Heart left ventricle (tissue), 16 donors: ENCODE results near the gene DYNLT1. TPM values are rescaled to one million over a fixed set of nuclear protein-coding genes. Genes with fewer than 3 reads are reported as not detected.
"Not testable (repeated sequence)": the region's sequence is repeated elsewhere in the genome, so short reads cannot be mapped to it uniquely, and the experiment has no call there.

Experiments
- ATAC-seq, 4 donors: fragments of 200-7000 bp; cut with Tn5 transposase; one replicate each; pipeline ENCODE4 v1.9.1; 2020 to 2022; ENCODE audit warnings: moderate library complexity in 4 of 4, mild to moderate bottlenecking in 3 of 4, moderate number of reproducible peaks in 1 of 4
- DNase-seq, 5 donors: peaks; one replicate each; pipeline ENCODE4 v3.0.0-alpha.2; 2020
- H3K27ac ChIP-seq, 12 donors: fragments of 200-600 bp; sonication (generic) in 4 of 12; one replicate each; pipeline versions ENCODE4 v1.5.0 to v1.8.0; 2016 to 2022; ENCODE audit warnings: mild to moderate bottlenecking in 2 of 12
- H3K27me3 ChIP-seq, 9 donors: fragments of 200-600 bp; sonication (generic) in 2 of 9; one replicate each; pipeline versions ENCODE4 v1.5.1 to v1.8.0; 2016 to 2022; ENCODE audit warnings: mild to moderate bottlenecking in 3 of 9
- H3K36me3 ChIP-seq, 9 donors: fragments of 200-600 bp; sonication (generic) in 2 of 9; one replicate each; pipeline versions ENCODE4 v1.5.0 to v1.8.0; 2018 to 2022; ENCODE audit warnings: mild to moderate bottlenecking in 2 of 9
- H3K4me1 ChIP-seq, 12 donors: fragments of 200-600 bp; sonication (generic) in 4 of 12; one replicate each; pipeline versions ENCODE4 v1.5.0 to v1.8.0; 2016 to 2022; ENCODE audit warnings: mild to moderate bottlenecking in 3 of 12
- H3K4me3 ChIP-seq, 12 donors: fragments of 200-600 bp; sonication (generic) in 4 of 12; one replicate each; pipeline versions ENCODE4 v1.5.0 to v1.8.0; 2017 to 2022; ENCODE audit warnings: mild to moderate bottlenecking in 9 of 12, moderate library complexity in 4 of 12
- H3K9me3 ChIP-seq, 12 donors: fragments of 200-600 bp; sonication (generic) in 4 of 12; one replicate each; pipeline versions ENCODE4 v1.5.0 to v1.8.0; 2016 to 2022; ENCODE audit warnings: mild to moderate bottlenecking in 1 of 12
- POLR2A ChIP-seq, 2 donors: fragments of 450-650 bp; IDR thresholded peaks; one replicate each; pipeline ENCODE4 v1.6.1; 2017; ENCODE audit warnings: antibody characterized with exemption in 2 of 2, mild to moderate bottlenecking in 2 of 2, moderate library complexity in 2 of 2
- WGBS, 4 donors: extraction: QIAGEN DNeasy Blood & Tissue Kit in 2 of 4; methylation state at CpG; one replicate each; pipeline versions ENCODE4 v1.1.5 to v1.1.7; 2013 to 2018; 5-methylcytosine and 5-hydroxymethylcytosine counted together
- intact Hi-C, 10 donors: fragments of 100-400 bp; cut with DNase I; formaldehyde crosslinking; loops; one replicate each; pipeline versions ENCODE4 v1.11.1 to v1.14.2; 2022
- polyA plus RNA-seq, 2 donors: library from polyadenylated mRNA; stranded (reverse); fragments of 200-250 nt; gene quantifications; one replicate each; pipeline ENCODE4 v1.2.3, GENCODE V29; 2013
- total RNA-seq, 9 donors: library from RNA; depleted of rRNA in 2 of 9; stranded (reverse); fragments of >200 nt in 2 of 9; fragmentation: NEBNext Ultra II Directional in 3 of 9; extraction: Animal tissue kit (Norgen Biotek cat#: 25700) in 3 of 9; gene quantifications; one replicate each; pipeline versions ENCODE4 v1.1.0 to v1.2.4, GENCODE V29; 2016 to 2023
- TF ChIP-seq, protein P1 (sequence below), 12 donors: fragments of 200-600 bp; sonication (generic) in 4 of 12; IDR thresholded peaks; one replicate each; pipeline versions ENCODE4 v1.5.0 to v1.8.0; 2018 to 2022; ENCODE audit warnings: antibody characterized with exemption in 12 of 12, mild to moderate bottlenecking in 5 of 12
- donor health status: ischemic (EF 13 %, LVEDD 7.1; RV severe dilation, severe dysfunction).
- donor health status: healthy with polysubstance abuse.
- donor health status: DM: no; HTN: yes; CAD: no.
- donor health status: DM: no; HTN: no; CAD: no.
- donor health status: ischemic (EF 25% LVEDD 6.9; RV normal size, moderate dysfunction).
- donor health status: ischemic (EF 25% LVEDD 5.7; RV mildly dilated, moderate dysfunction).
- donor health status: healthy.
- donor health status: DM: yes; HTN: yes; CAD: no.
- donor health status: ischemic (EF 35%, LVEDD 5.7; RV mildly dilated, moderate dysfunction).
- donor health status: nonischemic (EF 11% LVEDD 7.7; RV severe dilation, severe dysfunction).
- donor health status: DM: yes; HTN: yes; CAD: no.
- donor health status: PGD.
- donor health status: ischemic (EF 29% LVEDD 5.4; RV normal size, mild dysfunction).
- donor health status: nonischemic (EF 23%, LVEDD 6.1; RV moderate dilation, normal function).

DYNLT1 gene
- total and polyA plus RNA-seq, 11 donors = 68.4 to 177 (median 125) TPM

- no peaks in the 10 kb centered on the region for H3K36me3 ChIP-seq
- whole genome bisulfite sequencing, 4 donors = 89 to 93% (median 91%) methylated on average over 14 of the region's 14 CpGs
- no peak overlapping the region for H3K4me3 ChIP-seq
- DNase-seq (no peak), ATAC-seq (no peak)
- H3K27ac ChIP-seq = no peak overlapping the region
- TF ChIP-seq POLR2A (IDR thresholded peaks at IDR 0.05) = no peak
- TF ChIP-seq, protein P1, sequence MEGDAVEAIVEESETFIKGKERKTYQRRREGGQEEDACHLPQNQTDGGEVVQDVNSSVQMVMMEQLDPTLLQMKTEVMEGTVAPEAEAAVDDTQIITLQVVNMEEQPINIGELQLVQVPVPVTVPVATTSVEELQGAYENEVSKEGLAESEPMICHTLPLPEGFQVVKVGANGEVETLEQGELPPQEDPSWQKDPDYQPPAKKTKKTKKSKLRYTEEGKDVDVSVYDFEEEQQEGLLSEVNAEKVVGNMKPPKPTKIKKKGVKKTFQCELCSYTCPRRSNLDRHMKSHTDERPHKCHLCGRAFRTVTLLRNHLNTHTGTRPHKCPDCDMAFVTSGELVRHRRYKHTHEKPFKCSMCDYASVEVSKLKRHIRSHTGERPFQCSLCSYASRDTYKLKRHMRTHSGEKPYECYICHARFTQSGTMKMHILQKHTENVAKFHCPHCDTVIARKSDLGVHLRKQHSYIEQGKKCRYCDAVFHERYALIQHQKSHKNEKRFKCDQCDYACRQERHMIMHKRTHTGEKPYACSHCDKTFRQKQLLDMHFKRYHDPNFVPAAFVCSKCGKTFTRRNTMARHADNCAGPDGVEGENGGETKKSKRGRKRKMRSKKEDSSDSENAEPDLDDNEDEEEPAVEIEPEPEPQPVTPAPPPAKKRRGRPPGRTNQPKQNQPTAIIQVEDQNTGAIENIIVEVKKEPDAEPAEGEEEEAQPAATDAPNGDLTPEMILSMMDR (IDR thresholded peaks at IDR 0.05) = no peak
- no peaks in the 10 kb centered on the region for H3K9me3 ChIP-seq
- no peaks in the 10 kb centered on the region for H3K27me3 ChIP-seq
- no peaks in the 10 kb centered on the region for H3K4me1 ChIP-seq
- intact Hi-C loops = no loop called here
These were observed 30.0 kb upstream of the DYNLT1 start for GRCh38 chr6:158674342-158675131.

DNA sequence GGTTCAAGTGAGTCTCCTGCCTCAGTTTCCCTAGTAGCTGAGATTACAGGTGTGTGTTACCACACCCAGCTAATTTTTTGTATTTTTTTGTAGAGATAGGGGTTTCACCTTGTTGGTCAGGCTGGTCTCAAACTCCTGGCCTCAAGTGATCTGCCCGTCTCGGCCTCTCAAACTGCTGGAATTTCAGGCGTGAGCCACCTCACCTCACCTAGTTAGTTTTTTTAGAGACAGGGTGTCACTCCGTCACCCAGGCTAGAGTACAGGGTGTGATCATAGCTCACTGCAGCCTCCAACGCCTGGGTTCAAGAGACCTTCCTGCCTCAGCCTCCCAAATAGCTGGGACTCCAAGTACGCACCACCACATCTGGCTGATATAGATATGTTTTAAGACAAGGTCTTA, 28.2 kb upstream of the DYNLT1 start:
- TF ChIP-seq, protein P1 (IDR thresholded peaks at IDR 0.05) = no peak
- no peak for TF ChIP-seq POLR2A (IDR thresholded peaks at IDR 0.05)
- no peaks in the 10 kb centered on the region for H3K9me3 ChIP-seq
- no peaks in the 10 kb centered on the region for H3K36me3 ChIP-seq
- DNase-seq (no peak), ATAC-seq (no peak)
- no peak overlapping the region for H3K27ac ChIP-seq
- H3K4me1 ChIP-seq = peaks cover 0 to 12% (median 0%) of the 10 kb centered on the region in 12 donors
- intact Hi-C loops = no loop called here
- no peaks in the 10 kb centered on the region for H3K27me3 ChIP-seq
- H3K4me3 ChIP-seq = no peak overlapping the region
- WGBS, 4 donors = 96 to 98% (median 97%) methylated on average over 6 of the region's 6 CpGs

DNA sequence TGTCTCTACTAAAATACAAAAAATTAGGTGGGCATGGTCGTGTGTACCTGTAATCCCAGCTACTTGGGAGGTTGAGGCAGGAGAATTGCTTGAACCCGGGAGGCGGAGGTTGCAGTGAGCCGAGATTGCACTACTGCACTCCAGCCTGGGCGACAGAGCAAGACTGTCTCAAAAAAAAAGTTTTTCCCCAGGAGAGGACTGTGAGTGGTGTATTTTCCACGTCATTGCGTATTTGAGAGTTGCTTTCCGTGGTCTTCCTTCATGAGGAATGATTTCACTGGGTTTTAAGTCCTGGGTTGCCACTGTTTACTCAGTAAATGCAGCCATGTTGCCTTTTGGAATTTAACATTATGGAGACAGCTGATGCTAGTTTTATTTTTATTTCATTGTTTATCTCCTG, 27.6 kb upstream of the DYNLT1 start:
- intact Hi-C loops, H3K36me3 ChIP-seq: not testable (repeated sequence)
- 87 to 91% (median 88%) methylated on average over 8 of the region's 8 CpGs for WGBS, 4 donors

DNA sequence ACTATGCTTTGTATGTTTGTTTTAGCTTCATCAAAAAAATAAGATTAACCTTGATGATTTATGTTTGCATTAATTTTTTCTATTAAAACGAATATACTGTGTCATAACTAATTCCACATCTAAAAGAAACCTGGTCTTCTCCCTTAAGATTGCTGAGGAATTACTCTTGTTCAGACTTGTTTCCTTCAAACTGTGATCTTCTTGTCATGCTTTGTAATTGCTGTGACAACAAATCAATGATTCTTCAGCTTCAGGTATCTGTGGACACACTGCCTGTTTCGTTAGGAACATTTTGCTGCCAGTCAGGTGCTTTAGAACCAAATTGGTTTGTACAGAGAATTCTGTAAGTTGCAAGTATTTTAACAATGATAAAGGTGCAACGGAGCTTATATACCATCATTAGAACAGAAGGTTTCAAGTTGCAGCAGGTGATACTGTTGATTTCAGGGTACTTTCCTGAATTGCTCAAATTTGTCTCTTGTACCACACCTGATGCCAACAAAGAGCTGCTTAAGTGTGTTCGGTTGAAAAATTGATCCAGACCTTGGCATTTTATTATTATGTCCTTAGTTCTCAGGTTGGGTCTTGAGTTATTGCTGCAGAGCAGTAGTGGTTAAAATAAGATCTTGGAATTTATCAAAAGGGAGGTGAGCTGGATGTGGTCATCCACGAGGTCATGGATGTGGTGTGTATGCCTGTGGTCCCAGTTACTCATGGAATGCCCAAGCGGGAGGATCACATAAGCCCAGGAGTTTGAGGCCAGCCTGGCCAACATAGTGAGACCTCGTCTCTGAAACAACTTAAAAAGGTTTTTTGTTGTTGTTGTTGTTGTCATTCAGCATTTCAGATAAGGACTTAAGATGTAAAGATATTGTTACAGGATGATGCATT, 24.8 kb upstream of the DYNLT1 start:
- Histone ChIP-seq H3K36me3 (peaks cover 0 to 8% (median 0%) of the 10 kb centered on the region in 9 donors), H3K27ac (no peak overlapping the region), H3K9me3 (no peaks in the 10 kb centered on the region), H3K4me1 (peaks cover 0 to 26% (median 0%) of the 10 kb centered on the region in 12 donors), H3K27me3 (no peaks in the 10 kb centered on the region), H3K4me3 (no peak overlapping the region)
- no peak for ATAC-seq
- WGBS, 4 donors = 78 to 87% (median 83%) methylated on average over 7 of the region's 7 CpGs
- DNase-seq = no peak
- TF ChIP-seq, protein P1 (IDR thresholded peaks at IDR 0.05) = no peak
- TF ChIP-seq POLR2A (IDR thresholded peaks at IDR 0.05) = no peak
- intact Hi-C loops = no loop called here

More for the DNA sequence above, 27.6 kb upstream of the DYNLT1 start:
- H3K27ac ChIP-seq, DNase-seq, H3K4me3 ChIP-seq, H3K27me3 ChIP-seq, H3K9me3 ChIP-seq, ATAC-seq: not testable (repeated sequence)
- peaks cover 0 to 16% (median 0%) of the 10 kb centered on the region in 12 donors for H3K4me1 ChIP-seq
